HFF-Myc (cell line): ENCODE results near the gene GREB1L.

ENCODE experiments used
- DNase-seq: peaks from one replicate; pipeline ENCODE4 v3.0.0-alpha.2; 2011; ENCODE audit warnings: low read depth; ENCODE audit errors: extremely low read depth
- H3K4me3 ChIP-seq: replicated peaks from 2 replicates; pipeline ENCODE4 v1.5.1; 2011; ENCODE audit warnings: low read depth, mild to moderate bottlenecking, control low read depth, low read length
- TF ChIP-seq, protein P1 (sequence below): IDR thresholded peaks from 2 replicates; pipeline ENCODE4 v1.5.1; 2012; ENCODE audit warnings: mild to moderate bottlenecking, low read depth, low read length, control low read depth; ENCODE audit errors: missing control alignments

GREB1L gene

DNA sequence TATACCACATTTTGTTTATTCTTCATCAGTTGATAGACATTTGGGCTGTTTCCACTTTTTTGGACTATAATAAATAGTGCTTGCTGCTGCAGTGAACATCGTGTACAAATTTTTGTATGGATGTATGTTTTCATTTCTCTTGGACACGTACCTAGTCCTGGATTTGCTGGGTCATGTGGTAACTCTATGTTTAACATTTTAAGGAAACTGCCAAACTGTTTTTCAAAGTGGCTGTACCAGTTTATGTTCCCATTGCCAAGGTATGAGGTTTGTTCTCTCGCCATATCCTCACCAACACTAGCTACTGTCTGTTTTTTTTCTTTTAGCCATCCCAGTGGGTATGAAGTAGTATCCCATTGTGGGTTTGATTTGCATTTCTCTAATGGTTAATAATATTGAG lies 42.5 kb downstream of the GREB1L start:
- no peak for DNase-seq
- TF ChIP-seq, protein P1, sequence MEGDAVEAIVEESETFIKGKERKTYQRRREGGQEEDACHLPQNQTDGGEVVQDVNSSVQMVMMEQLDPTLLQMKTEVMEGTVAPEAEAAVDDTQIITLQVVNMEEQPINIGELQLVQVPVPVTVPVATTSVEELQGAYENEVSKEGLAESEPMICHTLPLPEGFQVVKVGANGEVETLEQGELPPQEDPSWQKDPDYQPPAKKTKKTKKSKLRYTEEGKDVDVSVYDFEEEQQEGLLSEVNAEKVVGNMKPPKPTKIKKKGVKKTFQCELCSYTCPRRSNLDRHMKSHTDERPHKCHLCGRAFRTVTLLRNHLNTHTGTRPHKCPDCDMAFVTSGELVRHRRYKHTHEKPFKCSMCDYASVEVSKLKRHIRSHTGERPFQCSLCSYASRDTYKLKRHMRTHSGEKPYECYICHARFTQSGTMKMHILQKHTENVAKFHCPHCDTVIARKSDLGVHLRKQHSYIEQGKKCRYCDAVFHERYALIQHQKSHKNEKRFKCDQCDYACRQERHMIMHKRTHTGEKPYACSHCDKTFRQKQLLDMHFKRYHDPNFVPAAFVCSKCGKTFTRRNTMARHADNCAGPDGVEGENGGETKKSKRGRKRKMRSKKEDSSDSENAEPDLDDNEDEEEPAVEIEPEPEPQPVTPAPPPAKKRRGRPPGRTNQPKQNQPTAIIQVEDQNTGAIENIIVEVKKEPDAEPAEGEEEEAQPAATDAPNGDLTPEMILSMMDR = no peak
- no peak overlapping the region for H3K4me3 ChIP-seq

DNA sequence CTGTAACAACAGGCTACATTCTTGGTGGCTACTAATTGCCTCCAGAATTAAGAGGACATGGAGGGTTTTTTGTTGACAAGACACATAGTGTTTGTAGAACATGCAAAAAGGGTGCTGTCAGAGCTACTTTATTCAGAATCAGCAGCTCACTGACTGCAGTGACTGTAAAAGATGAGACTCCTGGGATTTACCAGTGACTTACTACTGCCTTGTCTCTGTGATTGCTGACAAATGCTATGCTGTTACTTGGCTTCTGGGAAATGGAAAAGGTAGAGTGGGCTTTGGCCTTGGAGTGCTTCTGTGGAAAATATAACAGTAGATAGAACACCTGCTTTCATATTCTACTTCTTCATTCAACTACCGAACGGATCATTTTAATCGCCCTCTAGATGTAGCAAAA lies 47.8 kb downstream of the GREB1L start:
- TF ChIP-seq, protein P1 = no peak
- no peak overlapping the region for H3K4me3 ChIP-seq
- no peak for DNase-seq

DNA sequence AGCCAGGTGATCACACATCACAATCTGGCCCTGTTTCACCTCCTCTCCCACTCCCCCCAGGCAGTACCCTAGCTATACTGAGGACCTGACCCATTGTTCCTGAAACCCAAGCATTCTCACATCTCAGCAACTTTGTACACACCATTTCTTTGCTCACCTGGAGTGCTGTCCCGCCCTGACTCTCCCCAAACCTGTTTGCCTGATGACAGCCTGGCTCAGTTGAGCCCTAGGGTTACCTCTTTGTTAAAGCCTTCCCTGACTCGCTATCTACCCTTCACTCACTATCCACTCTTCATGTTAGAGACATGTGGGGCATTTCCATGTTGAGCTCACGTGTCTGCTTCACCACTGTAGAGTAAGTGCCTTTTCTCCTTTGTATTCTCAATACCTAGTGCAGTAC lies 49.1 kb downstream of the GREB1L start:
- no peak overlapping the region for H3K4me3 ChIP-seq
- DNase-seq = no peak
- TF ChIP-seq, protein P1 = no peak

DNA sequence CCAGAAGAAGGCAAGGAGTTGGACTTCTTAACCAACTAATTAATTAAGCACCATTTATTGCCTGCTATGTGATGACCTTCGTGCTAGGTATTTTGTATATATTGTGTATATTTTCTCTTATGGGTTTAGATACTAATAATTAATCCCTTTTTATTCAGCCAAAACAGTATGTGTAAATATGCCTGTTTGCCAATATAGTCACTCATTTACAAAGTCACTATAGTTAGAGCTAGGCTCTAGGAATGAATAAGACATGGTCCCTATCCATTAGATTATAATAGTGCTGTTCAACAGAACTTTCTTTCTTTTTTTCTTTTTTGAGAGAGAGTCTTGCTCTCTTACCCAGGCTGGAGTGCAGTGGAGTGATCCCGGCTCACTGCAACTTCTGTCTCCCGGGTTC lies 51.4 kb downstream of the GREB1L start:
- DNase-seq = no peak
- TF ChIP-seq, protein P1 = no peak
- H3K4me3 ChIP-seq = no peak overlapping the region

DNA sequence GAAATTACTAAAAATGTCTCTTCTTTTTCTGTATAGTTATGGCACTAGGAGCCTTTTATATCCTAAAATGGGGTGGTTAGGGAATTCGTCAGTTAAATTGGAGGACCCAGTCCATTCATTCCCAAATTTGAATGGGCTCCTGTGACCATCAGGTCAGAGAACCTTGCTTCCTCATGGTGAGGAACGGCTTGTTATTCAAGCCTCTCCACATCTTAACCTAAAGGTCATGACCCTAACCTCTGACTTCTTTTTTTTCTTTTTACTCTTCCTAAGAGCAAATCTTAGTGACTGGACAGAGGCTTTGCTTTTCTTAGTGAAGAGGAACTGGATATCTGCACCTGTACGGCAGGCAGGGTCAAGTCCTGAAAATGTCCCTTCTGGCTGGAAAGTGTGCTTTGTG lies 53.1 kb downstream of the GREB1L start:
- DNase-seq = no peak
- no peak overlapping the region for H3K4me3 ChIP-seq
- TF ChIP-seq, protein P1 = no peak

DNA sequence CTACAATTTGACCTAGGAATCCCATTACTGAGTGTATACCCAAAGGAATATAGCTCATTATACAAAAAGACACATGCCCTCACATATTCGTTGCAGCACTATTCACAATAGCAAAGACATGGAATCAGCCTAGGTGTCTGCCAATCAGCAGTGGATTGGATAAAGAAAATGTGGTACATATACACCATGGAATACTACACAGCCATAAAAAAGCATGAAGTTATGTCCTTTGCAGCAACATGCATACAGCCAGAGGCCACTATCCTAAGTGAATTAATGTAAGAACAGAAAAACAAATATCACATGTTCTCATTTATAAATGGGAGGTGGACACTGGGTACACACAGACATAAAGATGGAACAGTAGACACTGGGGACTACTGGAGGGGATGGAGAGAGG lies 54.0 kb downstream of the GREB1L start:
- H3K4me3 ChIP-seq = no peak overlapping the region
- DNase-seq = no peak
- TF ChIP-seq, protein P1 = no peak

DNA sequence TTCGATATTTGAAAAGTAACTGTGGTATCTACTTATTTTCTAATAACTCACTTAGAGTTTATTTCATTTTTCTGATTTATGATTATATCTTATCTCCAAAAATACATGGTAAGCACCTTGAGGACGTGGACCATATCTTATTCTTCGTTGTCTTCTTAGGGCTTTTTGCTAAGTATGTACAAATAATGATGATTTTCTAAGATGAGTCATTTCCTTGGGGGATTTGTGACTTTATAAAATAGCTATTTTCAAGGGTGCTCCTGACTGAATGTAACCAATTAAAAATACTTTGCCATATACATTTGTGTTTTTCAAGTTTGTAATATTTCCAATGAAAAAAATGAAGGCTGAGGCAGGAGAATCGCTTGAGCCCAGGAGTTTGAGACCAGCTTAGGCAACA lies 56.3 kb downstream of the GREB1L start:
- TF ChIP-seq, protein P1 = no peak
- no peak overlapping the region for H3K4me3 ChIP-seq
- DNase-seq = no peak
